ENCODE data around the gene NAP1L5.

NAP1L5 gene

DNA sequence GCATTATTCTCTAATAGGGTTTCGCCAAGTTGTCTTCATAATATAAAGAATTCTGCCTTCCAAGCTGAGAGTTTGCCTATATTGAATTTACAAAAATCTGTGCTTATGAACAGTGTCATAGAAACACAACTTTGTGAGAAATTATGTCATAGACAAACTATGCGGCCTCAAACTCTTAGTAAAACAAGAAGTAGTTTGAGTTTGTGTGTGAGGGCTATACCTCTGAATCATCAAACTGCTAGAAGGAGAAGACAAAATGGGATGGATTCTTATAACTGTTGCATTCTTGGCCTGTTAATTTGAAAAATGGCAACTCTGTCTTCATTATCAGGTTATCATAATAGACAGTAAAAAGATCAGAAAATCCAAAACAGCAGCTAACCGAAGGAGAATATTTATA, 46.1 kb upstream of the NAP1L5 start:
- H3K79me2 ChIP-seq (ENCODE audit: insufficient read depth, low read length) = no peaks in the 10 kb centered on the region
- H3K9ac ChIP-seq (ENCODE audit: low read depth, low read length, poor library complexity, severe bottlenecking) = no peak overlapping the region
- H2AFZ ChIP-seq (ENCODE audit: low read length) = no peak overlapping the region
- no peak overlapping the region for H3K4me2 ChIP-seq (ENCODE audit: low read depth, low read length, poor library complexity, severe bottlenecking)
- H4K20me1 ChIP-seq (ENCODE audit: insufficient read depth, low read length, poor library complexity, severe bottlenecking) = no peaks in the 10 kb centered on the region
- H3K36me3 ChIP-seq (ENCODE audit: insufficient read depth, low read length) = peaks cover 12% of the 10 kb centered on the region; the same call in 1 of the 2 replicates
- H3F3A ChIP-seq (ENCODE audit: low read depth) = no peaks in the 10 kb centered on the region
- H3K9me3 ChIP-seq (ENCODE audit: insufficient read depth, low read depth, low read length) = no peaks in the 10 kb centered on the region
- H3K27me3 ChIP-seq (ENCODE audit: insufficient read depth, low read length, poor library complexity, severe bottlenecking) = no peaks in the 10 kb centered on the region
- H3K4me3 ChIP-seq (ENCODE audit: low read length, poor library complexity, severe bottlenecking) = no peak overlapping the region
- TF ChIP-seq, protein P1, sequence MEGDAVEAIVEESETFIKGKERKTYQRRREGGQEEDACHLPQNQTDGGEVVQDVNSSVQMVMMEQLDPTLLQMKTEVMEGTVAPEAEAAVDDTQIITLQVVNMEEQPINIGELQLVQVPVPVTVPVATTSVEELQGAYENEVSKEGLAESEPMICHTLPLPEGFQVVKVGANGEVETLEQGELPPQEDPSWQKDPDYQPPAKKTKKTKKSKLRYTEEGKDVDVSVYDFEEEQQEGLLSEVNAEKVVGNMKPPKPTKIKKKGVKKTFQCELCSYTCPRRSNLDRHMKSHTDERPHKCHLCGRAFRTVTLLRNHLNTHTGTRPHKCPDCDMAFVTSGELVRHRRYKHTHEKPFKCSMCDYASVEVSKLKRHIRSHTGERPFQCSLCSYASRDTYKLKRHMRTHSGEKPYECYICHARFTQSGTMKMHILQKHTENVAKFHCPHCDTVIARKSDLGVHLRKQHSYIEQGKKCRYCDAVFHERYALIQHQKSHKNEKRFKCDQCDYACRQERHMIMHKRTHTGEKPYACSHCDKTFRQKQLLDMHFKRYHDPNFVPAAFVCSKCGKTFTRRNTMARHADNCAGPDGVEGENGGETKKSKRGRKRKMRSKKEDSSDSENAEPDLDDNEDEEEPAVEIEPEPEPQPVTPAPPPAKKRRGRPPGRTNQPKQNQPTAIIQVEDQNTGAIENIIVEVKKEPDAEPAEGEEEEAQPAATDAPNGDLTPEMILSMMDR (conservative IDR thresholded peaks at IDR 0.05; ENCODE audit: low read length) = no peak
- TF ChIP-seq EZH2phosphoT487 (IDR thresholded peaks at IDR 0.05; ENCODE audit: borderline replicate concordance) = no peak
- H3K4me1 ChIP-seq (ENCODE audit: insufficient read depth, low read length, poor library complexity, severe bottlenecking) = peaks cover 22% of the 10 kb centered on the region
- H3K9me2 ChIP-seq (replicated peaks; ENCODE audit: low read depth, low read length) = no peaks in the 10 kb centered on the region

DNA sequence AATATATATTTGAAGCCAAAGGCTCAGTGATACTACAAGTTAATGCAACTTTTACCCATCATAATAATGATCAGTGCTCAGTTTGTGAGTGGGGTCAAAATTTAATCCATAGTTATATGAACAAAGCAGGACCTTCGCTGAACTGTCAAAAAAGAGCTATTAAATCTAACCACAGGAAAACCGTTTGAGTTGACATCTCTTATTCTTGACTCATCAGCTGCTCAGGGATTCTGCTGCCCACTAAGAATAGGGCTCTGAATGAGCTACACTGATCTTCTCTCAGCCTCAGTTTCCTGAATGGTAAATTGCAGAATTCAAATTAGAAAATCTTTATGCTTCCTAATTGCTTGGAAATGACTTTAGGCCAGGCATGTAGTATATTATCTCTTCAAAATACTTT, 44.9 kb upstream of the NAP1L5 start:
- TF ChIP-seq EZH2phosphoT487 (IDR thresholded peaks at IDR 0.05; ENCODE audit: borderline replicate concordance) = no peak
- TF ChIP-seq, protein P1 (conservative IDR thresholded peaks at IDR 0.05; ENCODE audit: low read length) = no peak
- no peaks in the 10 kb centered on the region for H3K9me3 ChIP-seq (ENCODE audit: insufficient read depth, low read depth, low read length)
- peaks cover 22% of the 10 kb centered on the region for H3K4me1 ChIP-seq (ENCODE audit: insufficient read depth, low read length, poor library complexity, severe bottlenecking)
- H3F3A ChIP-seq (ENCODE audit: low read depth) = no peaks in the 10 kb centered on the region
- no peaks in the 10 kb centered on the region for H3K79me2 ChIP-seq (ENCODE audit: insufficient read depth, low read length)
- H3K36me3 ChIP-seq (ENCODE audit: insufficient read depth, low read length) = peaks cover 14% of the 10 kb centered on the region; the same call in 1 of the 2 replicates
- no peak overlapping the region for H3K4me3 ChIP-seq (ENCODE audit: low read length, poor library complexity, severe bottlenecking)
- H4K20me1 ChIP-seq (ENCODE audit: insufficient read depth, low read length, poor library complexity, severe bottlenecking) = no peaks in the 10 kb centered on the region
- no peak overlapping the region for H2AFZ ChIP-seq (ENCODE audit: low read length)
- H3K4me2 ChIP-seq (ENCODE audit: low read depth, low read length, poor library complexity, severe bottlenecking) = peak overlapping the region; percentile 54
- no peaks in the 10 kb centered on the region for H3K27me3 ChIP-seq (ENCODE audit: insufficient read depth, low read length, poor library complexity, severe bottlenecking)
- no peak overlapping the region for H3K9ac ChIP-seq (ENCODE audit: low read depth, low read length, poor library complexity, severe bottlenecking)
- no peaks in the 10 kb centered on the region for H3K9me2 ChIP-seq (replicated peaks; ENCODE audit: low read depth, low read length)

DNA sequence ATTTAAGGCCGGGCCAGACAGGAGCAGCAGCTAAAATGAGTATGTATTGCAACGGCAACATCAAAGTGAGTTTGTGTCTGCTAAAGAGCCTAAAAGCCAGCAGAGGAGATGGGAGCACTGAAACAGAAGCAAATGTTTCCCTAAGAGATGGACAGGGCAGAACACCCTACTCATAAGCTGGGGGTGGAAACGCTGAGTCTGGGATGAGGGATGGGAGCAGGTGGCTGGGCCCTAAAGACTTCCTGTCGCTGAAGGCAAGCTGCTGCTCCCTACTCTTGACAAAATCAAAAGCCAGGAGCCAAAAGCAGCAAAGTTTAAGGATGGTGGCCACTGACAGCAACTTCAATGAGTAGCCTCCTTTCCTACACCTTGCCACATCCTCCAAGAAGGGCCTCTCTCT, 40.6 kb upstream of the NAP1L5 start:
- H4K20me1 ChIP-seq (ENCODE audit: insufficient read depth, low read length, poor library complexity, severe bottlenecking) = no peaks in the 10 kb centered on the region
- no peaks in the 10 kb centered on the region for H3K27me3 ChIP-seq (ENCODE audit: insufficient read depth, low read length, poor library complexity, severe bottlenecking)
- H3K9me3 ChIP-seq (ENCODE audit: insufficient read depth, low read depth, low read length) = no peaks in the 10 kb centered on the region
- no peak overlapping the region for H3K9ac ChIP-seq (ENCODE audit: low read depth, low read length, poor library complexity, severe bottlenecking)
- TF ChIP-seq EZH2phosphoT487 (IDR thresholded peaks at IDR 0.05; ENCODE audit: borderline replicate concordance) = no peak
- TF ChIP-seq, protein P1 (conservative IDR thresholded peaks at IDR 0.05; ENCODE audit: low read length) = no peak
- no peaks in the 10 kb centered on the region for H3F3A ChIP-seq (ENCODE audit: low read depth)
- no peaks in the 10 kb centered on the region for H3K9me2 ChIP-seq (replicated peaks; ENCODE audit: low read depth, low read length)
- H3K79me2 ChIP-seq (ENCODE audit: insufficient read depth, low read length) = no peaks in the 10 kb centered on the region
- H3K4me3 ChIP-seq (ENCODE audit: low read length, poor library complexity, severe bottlenecking) = no peak overlapping the region
- peaks cover 15% of the 10 kb centered on the region; the same call in 1 of the 2 replicates for H3K36me3 ChIP-seq (ENCODE audit: insufficient read depth, low read length)
- H2AFZ ChIP-seq (ENCODE audit: low read length) = no peak overlapping the region
- H3K4me1 ChIP-seq (ENCODE audit: insufficient read depth, low read length, poor library complexity, severe bottlenecking) = peaks cover 14% of the 10 kb centered on the region
- no peak overlapping the region for H3K4me2 ChIP-seq (ENCODE audit: low read depth, low read length, poor library complexity, severe bottlenecking)
